ENCODE results near the gene LPAR4. TPM values are rescaled to one million over a fixed set of nuclear protein-coding genes. Genes with fewer than 3 reads are reported as not detected.

The LPAR4 gene
- total RNA-seq = 0.63 and 1.8 TPM in 2 replicates

DNA sequence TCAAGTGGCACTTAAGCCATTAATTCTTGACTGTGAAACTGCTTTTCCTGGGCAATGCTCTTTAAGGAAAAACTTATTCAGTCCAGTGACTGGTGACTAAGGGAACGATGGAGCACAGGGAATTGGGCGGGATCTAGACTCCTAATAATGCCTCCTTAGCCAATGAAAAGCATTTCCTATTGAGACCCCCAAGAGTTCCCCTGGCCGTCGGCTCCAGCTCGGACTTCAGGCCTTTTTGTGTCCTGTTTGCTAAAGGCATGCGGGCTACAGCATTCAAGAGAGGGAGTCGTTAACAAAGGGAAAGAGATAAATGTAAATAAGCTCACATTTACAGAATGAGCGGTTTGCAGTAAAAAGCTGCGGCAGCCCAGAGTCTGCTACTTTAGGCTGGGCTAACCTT, at the start of gene LPAR4:
LPAR4 (plus strand) TSS at position 232 of the 400 bp plus-strand sequence. CDS start 7,150 bp downstream, outside the sequence.

Other genes with a start within 250 kb of the LPAR4 start
- gene RTL3, start 88.4 kb upstream of the LPAR4 start, total RNA-seq = 2.8 TPM in 1 of 2 replicates, not detected in the other
- gene P2RY10, start 197.7 kb downstream of the LPAR4 start, total RNA-seq = not detected in 2 replicates